OCI-LY1 (cell line): ENCODE data around the gene SSH3.

Source experiments
- H2AFZ ChIP-seq: fragments of 200-600 bp; sonication (generic), shearing (Covaris generic); 2 replicates; pipeline ENCODE4 v1.6.0; 2014; ENCODE audit warnings: antibody characterized with exemption, mild to moderate bottlenecking, low read length
- H3F3A ChIP-seq: fragments of 200-600 bp; sonication (generic), shearing (Covaris generic); 2 replicates; pipeline ENCODE4 v1.6.0; 2014; ENCODE audit warnings: mild to moderate bottlenecking, antibody characterized with exemption, low read length, moderate library complexity; ENCODE audit not compliant: insufficient read depth
- H3K27ac ChIP-seq: fragments of 200-600 bp; sonication (generic); 2 replicates; pipeline ENCODE4 v1.5.1; 2014; ENCODE audit warnings: low read length, mixed run types, mild to moderate bottlenecking, low read depth; ENCODE audit not compliant: poor library complexity, severe bottlenecking
- H3K27me3 ChIP-seq: fragments of 200-600 bp; sonication (generic); 2 replicates; pipeline ENCODE4 v1.6.0; 2014; ENCODE audit warnings: antibody characterized with exemption, mild to moderate bottlenecking, low read length, moderate library complexity; ENCODE audit not compliant: insufficient read depth
- H3K36me3 ChIP-seq: fragments of 200-600 bp; sonication (generic); 2 replicates; pipeline ENCODE4 v1.6.1; 2014; ENCODE audit warnings: mild to moderate bottlenecking, antibody characterized with exemption, low read length, moderate library complexity, mixed read lengths; ENCODE audit not compliant: insufficient read depth
- H3K4me1 ChIP-seq: fragments of 200-600 bp; sonication (generic); 2 replicates; pipeline ENCODE4 v1.5.1; 2014; ENCODE audit warnings: mild to moderate bottlenecking, low read length, moderate library complexity; ENCODE audit not compliant: insufficient read depth, severe bottlenecking
- H3K4me2 ChIP-seq: fragments of 200-600 bp; sonication (generic), shearing (Covaris generic); 2 replicates; pipeline ENCODE4 v1.6.1; 2014; ENCODE audit warnings: low read length
- H3K4me3 ChIP-seq: fragments of 200-600 bp; sonication (generic); 2 replicates; pipeline ENCODE4 v1.5.1; 2014; ENCODE audit warnings: low read length, low read depth, mild to moderate bottlenecking, mixed read lengths; ENCODE audit not compliant: poor library complexity, severe bottlenecking
- H3K79me2 ChIP-seq: fragments of 200-600 bp; shearing (Covaris generic); 2 replicates; pipeline ENCODE4 v1.6.1; 2016; ENCODE audit warnings: mixed run types, low read length, mixed read lengths; ENCODE audit not compliant: insufficient read depth
- H3K9ac ChIP-seq: fragments of 200-600 bp; sonication (generic), shearing (Covaris generic); 2 replicates; pipeline ENCODE4 v1.6.1; 2014; ENCODE audit warnings: mild to moderate bottlenecking, low read length, mixed read lengths
- H3K9me2 ChIP-seq: fragments of 200-600 bp; sonication (generic), shearing (Covaris generic); 2 replicates; pipeline ENCODE4 v1.6.1; 2014; ENCODE audit warnings: low read depth, mild to moderate bottlenecking, low read length, mixed read lengths
- H3K9me3 ChIP-seq: fragments of 200-600 bp; shearing (Covaris generic); 2 replicates; pipeline ENCODE4 v1.6.1; 2014; ENCODE audit warnings: low read length, mixed read lengths
- H4K20me1 ChIP-seq: fragments of 200-600 bp; sonication (generic), shearing (Covaris generic); 2 replicates; pipeline ENCODE4 v1.6.0; 2016; ENCODE audit warnings: mild to moderate bottlenecking, low read length; ENCODE audit not compliant: insufficient read depth
- CTCF ChIP-seq: fragments of 200-600 bp; sonication (generic), shearing (Covaris generic); IDR thresholded peaks from 2 replicates; pipeline ENCODE4 v1.5.1; 2017; ENCODE audit warnings: mild to moderate bottlenecking, antibody characterized with exemption, low read length, moderate library complexity, mixed read lengths
- EZH2 ChIP-seq: fragments of 200-600 bp; sonication (generic), shearing (Covaris generic); IDR thresholded peaks from 2 replicates; pipeline ENCODE4 v1.8.0; 2017; ENCODE audit warnings: borderline replicate concordance, mixed run types, mild to moderate bottlenecking, antibody characterized with exemption, low read length, moderate library complexity, mixed read lengths

SSH3 gene

GRCh38 chr11:67355023-67355793 is 51.9 kb downstream of the SSH3 start:
- H3F3A ChIP-seq: no peaks in the 10 kb centered on the region
- TF ChIP-seq CTCF (no peak), EZH2 (no peak)

GRCh38 chr11:67355794-67356386 is 52.6 kb downstream of the SSH3 start:
- H3K27ac ChIP-seq: peak overlapping the region; percentile 98
- H3K4me3 ChIP-seq: peak overlapping the region; percentile 47
- H3K9me3 ChIP-seq: no peaks in the 10 kb centered on the region
- no peaks in the 10 kb centered on the region for H4K20me1 ChIP-seq
- H3F3A ChIP-seq: no peaks in the 10 kb centered on the region
- no peak overlapping the region for H2AFZ ChIP-seq
- H3K27me3 ChIP-seq: no peaks in the 10 kb centered on the region
- peaks cover 54% of the 10 kb centered on the region for H3K4me1 ChIP-seq
- H3K9ac ChIP-seq: peak overlapping the region; percentile 77
- TF ChIP-seq EZH2: no peak
- TF ChIP-seq CTCF: no peak
- no peaks in the 10 kb centered on the region for H3K9me2 ChIP-seq
- peak overlapping the region; percentile 91 for H3K4me2 ChIP-seq
- peaks cover 7% of the 10 kb centered on the region for H3K36me3 ChIP-seq
- no peaks in the 10 kb centered on the region for H3K79me2 ChIP-seq

More at GRCh38 chr11:67355023-67355793, 51.9 kb downstream of the SSH3 start:
- no peaks in the 10 kb centered on the region for H3K27me3 ChIP-seq
- peaks cover 60% of the 10 kb centered on the region for H3K4me1 ChIP-seq
- H4K20me1 ChIP-seq: no peaks in the 10 kb centered on the region
- H3K4me2 ChIP-seq: peak overlapping the region; percentile 91; the same call in 1 of the 2 replicates
- no peak overlapping the region for H2AFZ ChIP-seq
- H3K36me3 ChIP-seq: peaks cover 8% of the 10 kb centered on the region
- H3K9me3 ChIP-seq: no peaks in the 10 kb centered on the region
- peak overlapping the region; percentile 98 for H3K27ac ChIP-seq
- peak overlapping the region; percentile 47 for H3K4me3 ChIP-seq
- H3K79me2 ChIP-seq: no peaks in the 10 kb centered on the region
- peak overlapping the region; percentile 77; the same call in 1 of the 2 replicates for H3K9ac ChIP-seq
- no peaks in the 10 kb centered on the region for H3K9me2 ChIP-seq

GRCh38 chr11:67356387-67356863 is 53.1 kb downstream of the SSH3 start:
- H3K4me1 ChIP-seq: peaks cover 48% of the 10 kb centered on the region
- H3K9ac ChIP-seq: peak overlapping the region; percentile 77
- H3K36me3 ChIP-seq: peaks cover 3% of the 10 kb centered on the region; the same call in 1 of the 2 replicates
- no peaks in the 10 kb centered on the region for H4K20me1 ChIP-seq
- no peaks in the 10 kb centered on the region for H3K9me3 ChIP-seq
- no peaks in the 10 kb centered on the region for H3K9me2 ChIP-seq
- H3K27ac ChIP-seq: peak overlapping the region; percentile 98
- peak overlapping the region; percentile 91 for H3K4me2 ChIP-seq
- TF ChIP-seq CTCF: no peak
- no peak for TF ChIP-seq EZH2
- no peaks in the 10 kb centered on the region for H3K79me2 ChIP-seq
- H2AFZ ChIP-seq: no peak overlapping the region
- peak overlapping the region; percentile 47 for H3K4me3 ChIP-seq
- H3F3A ChIP-seq: no peaks in the 10 kb centered on the region
- H3K27me3 ChIP-seq: no peaks in the 10 kb centered on the region
